Non-pigmented ciliary epithelial cell (primary cell): ENCODE results near the gene PLXNC1.

Experiments used
- DNase-seq: peaks from one replicate; pipeline ENCODE4 v3.0.0-alpha.2; 2010; ENCODE audit warnings: low read depth

The PLXNC1 gene

GRCh38 chr12:94147991-94148738 is at the start of gene PLXNC1:
TSS of gene PLXNC1 (plus strand) at chr12:94148577. CDS start at chr12:94148972, 395 bp downstream.
- DNase-seq = no peak

- no peak for DNase-seq
Measured at GRCh38 chr12:94099191-94099590, 49.2 kb upstream of the PLXNC1 start.

GRCh38 chr12:94099632-94100031 is 48.7 kb upstream of the PLXNC1 start:
- peak; percentile 89 for DNase-seq

- DNase-seq = no peak
Measured at GRCh38 chr12:94100211-94100627, 48.2 kb upstream of the PLXNC1 start.

GRCh38 chr12:94100990-94101737 is 47.2 kb upstream of the PLXNC1 start:
- DNase-seq = no peak

- no peak for DNase-seq
Measured at GRCh38 chr12:94101738-94102660, 46.4 kb upstream of the PLXNC1 start.

- DNase-seq = no peak
Measured at GRCh38 chr12:94103986-94104385, 44.4 kb upstream of the PLXNC1 start.

- no peak for DNase-seq
Measured at GRCh38 chr12:94107910-94108309, 40.5 kb upstream of the PLXNC1 start.

GRCh38 chr12:94109160-94109559 is 39.2 kb upstream of the PLXNC1 start:
- no peak for DNase-seq

GRCh38 chr12:94110258-94110657 is 38.1 kb upstream of the PLXNC1 start:
- no peak for DNase-seq

GRCh38 chr12:94111302-94111701 is 37.1 kb upstream of the PLXNC1 start:
- no peak for DNase-seq

GRCh38 chr12:94112121-94112520 is 36.3 kb upstream of the PLXNC1 start:
- no peak for DNase-seq

- DNase-seq = no peak
Measured at GRCh38 chr12:94114166-94114565, 34.2 kb upstream of the PLXNC1 start.

GRCh38 chr12:94116191-94116590 is 32.2 kb upstream of the PLXNC1 start:
- no peak for DNase-seq

- DNase-seq = no peak
Measured at GRCh38 chr12:94121886-94122285, 26.5 kb upstream of the PLXNC1 start.

GRCh38 chr12:94122591-94122990 is 25.8 kb upstream of the PLXNC1 start:
- no peak for DNase-seq

- DNase-seq = no peak
Measured at GRCh38 chr12:94123127-94123526, 25.2 kb upstream of the PLXNC1 start.

- DNase-seq = no peak
Measured at GRCh38 chr12:94126067-94126466, 22.3 kb upstream of the PLXNC1 start.

- no peak for DNase-seq
Measured at GRCh38 chr12:94127239-94128131, 20.9 kb upstream of the PLXNC1 start.

- DNase-seq = no peak
Measured at GRCh38 chr12:94128280-94128679, 20.1 kb upstream of the PLXNC1 start.
